ENCODE data around the gene PRKG1. TPM values are rescaled to one million over a fixed set of nuclear protein-coding genes. Genes with fewer than 3 reads are reported as not detected.

The PRKG1 gene
- total and polyA plus RNA-seq, 2 donors (not counting 1 experiment from before 2014, with no cell fraction given): not detected

GRCh38 chr10:51759896-51760534, 685.7 kb downstream of the PRKG1 start:
- POLR2A ChIA-PET: no interaction called here

More at GRCh38 chr10:51759896-51760534, 685.7 kb downstream of the PRKG1 start:
- intact Hi-C loops (cut with micrococcal nuclease): no loop called here
- Mint-ChIP-seq H3K27me3 (peaks cover 4% of the 10 kb centered on the region), H3K4me1 (no peaks in the 10 kb centered on the region), H3K27ac (no peak overlapping the region), H3K4me3 (no peak overlapping the region), H3K9me3 (ENCODE audit: insufficient read depth) (no peaks in the 10 kb centered on the region)
- Histone ChIP-seq H2AFZ (ENCODE audit: insufficient read depth, low read depth, low read length, poor library complexity, severe bottlenecking) (no peak overlapping the region), H3K4me2 (replicated peaks; ENCODE audit: low read depth, low read length, poor library complexity, severe bottlenecking) (no peak overlapping the region), H4K20me1 (ENCODE audit: control insufficient read depth, insufficient read depth, low read length, poor library complexity, severe bottlenecking) (no peaks in the 10 kb centered on the region), H3K9ac (ENCODE audit: low read length) (no peak overlapping the region), H3K27ac (ENCODE audit: low read length in 2 of 2) (no peak overlapping the region), H3K4me3 (ENCODE audit: control extremely low read depth in 1 of 5, extremely low read depth in 1 of 5, insufficient read depth in 1 of 5, low read depth in 2 of 5, low read length in 4 of 5) (no peak overlapping the region), H3K4me1 (ENCODE audit: control insufficient read depth in 2 of 2, insufficient read depth in 2 of 2, low read length in 2 of 2) (no peaks in the 10 kb centered on the region), H3K36me3 (replicated peaks in 1 of 2; ENCODE audit: control extremely low read depth in 1 of 2, control insufficient read depth in 1 of 2, extremely low read depth in 1 of 2, insufficient read depth in 2 of 2, low read length in 1 of 2) (no peaks in the 10 kb centered on the region), H3K9me3 (ENCODE audit: control extremely low read depth in 1 of 3, control insufficient read depth in 2 of 3, insufficient read depth in 1 of 3, low read length in 2 of 3) (peaks cover 0 to 4% (median 0%) of the 10 kb centered on the region in 3 donors), H3K27me3 (replicated peaks in 1 of 4; ENCODE audit: control extremely low read depth in 1 of 4, control insufficient read depth in 3 of 4, insufficient read depth in 4 of 4, low read length in 3 of 4) (no peaks in the 10 kb centered on the region), H3K79me2 (ENCODE audit: control insufficient read depth, insufficient read depth, low read length) (no peaks in the 10 kb centered on the region)
- DNase-seq: no peak
- no peak for TF ChIP-seq CTCF (IDR thresholded peaks at IDR 0.05)
- no peak for TF ChIP-seq EZH2 (IDR thresholded peaks at IDR 0.05; ENCODE audit: borderline replicate concordance, insufficient read depth, low read depth, low read length, poor library complexity, severe bottlenecking)
- CTCF ChIA-PET: no interaction called here
- WGBS (ENCODE audit: insufficient coverage): 33% methylated on average over 1 of the region's 4 CpGs
- no peak for ATAC-seq (ENCODE audit: low read depth)

Measured in B cell (primary cell).